Measurements from ENCODE around the gene GRK6.

GRCh38 chr5:177470759-177471536 lies 44.5 kb downstream of the GRK6 start:
- TF ChIP-seq POLR2AphosphoS5 (IDR thresholded peaks at IDR 0.05) = no peak
- TF ChIP-seq, protein P1, sequence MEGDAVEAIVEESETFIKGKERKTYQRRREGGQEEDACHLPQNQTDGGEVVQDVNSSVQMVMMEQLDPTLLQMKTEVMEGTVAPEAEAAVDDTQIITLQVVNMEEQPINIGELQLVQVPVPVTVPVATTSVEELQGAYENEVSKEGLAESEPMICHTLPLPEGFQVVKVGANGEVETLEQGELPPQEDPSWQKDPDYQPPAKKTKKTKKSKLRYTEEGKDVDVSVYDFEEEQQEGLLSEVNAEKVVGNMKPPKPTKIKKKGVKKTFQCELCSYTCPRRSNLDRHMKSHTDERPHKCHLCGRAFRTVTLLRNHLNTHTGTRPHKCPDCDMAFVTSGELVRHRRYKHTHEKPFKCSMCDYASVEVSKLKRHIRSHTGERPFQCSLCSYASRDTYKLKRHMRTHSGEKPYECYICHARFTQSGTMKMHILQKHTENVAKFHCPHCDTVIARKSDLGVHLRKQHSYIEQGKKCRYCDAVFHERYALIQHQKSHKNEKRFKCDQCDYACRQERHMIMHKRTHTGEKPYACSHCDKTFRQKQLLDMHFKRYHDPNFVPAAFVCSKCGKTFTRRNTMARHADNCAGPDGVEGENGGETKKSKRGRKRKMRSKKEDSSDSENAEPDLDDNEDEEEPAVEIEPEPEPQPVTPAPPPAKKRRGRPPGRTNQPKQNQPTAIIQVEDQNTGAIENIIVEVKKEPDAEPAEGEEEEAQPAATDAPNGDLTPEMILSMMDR (IDR thresholded peaks at IDR 0.05) = no peak

Measured in breast epithelium (tissue), 3 donors.